WTC11 (cell line): ENCODE results near the gene MRPS23. TPM values are rescaled to one million over a fixed set of nuclear protein-coding genes. Genes with fewer than 3 reads are reported as not detected.

Experiments
- ATAC-seq: fragments of 200-7000 bp; cut with Tn5 transposase; 2 replicates; pipeline ENCODE4 v1.10.0; 2021; ENCODE audit warnings: mild to moderate bottlenecking, moderate library complexity
- CTCF ChIA-PET: fragments of 300-600 bp; sonication (Branson Sonifier 250); formaldehyde crosslinking; loops from one replicate; lab custom pipeline; 2021; ENCODE audit warnings: antibody characterized with exemption; lab: Charles Lee
- POLR2A ChIA-PET: fragments of 350-600 bp; sonication (Branson Sonifier 250); formaldehyde crosslinking; loops from one replicate; lab custom pipeline; 2021; ENCODE audit warnings: antibody characterized with exemption; lab: Charles Lee
- DNase-seq: peaks from one replicate; pipeline ENCODE4 v3.0.0; 2021; ENCODE audit warnings: low spot score
- H3K27ac Mint-ChIP-seq: 2 replicates; pipeline ENCODE4 v1.8.0; 2021; ENCODE audit warnings: mixed read lengths
- H3K27me3 Mint-ChIP-seq: 2 replicates; pipeline ENCODE4 v1.8.0; 2021; ENCODE audit warnings: low read depth, mild to moderate bottlenecking, moderate library complexity, mixed read lengths
- H3K36me3 Mint-ChIP-seq: 2 replicates; pipeline ENCODE4 v1.8.0; 2021; ENCODE audit warnings: mixed read lengths
- H3K4me1 Mint-ChIP-seq: 2 replicates; pipeline ENCODE4 v1.8.0; 2022; ENCODE audit warnings: mixed read lengths
- H3K4me3 Mint-ChIP-seq: 2 replicates; pipeline ENCODE4 v1.8.0; 2021; ENCODE audit warnings: mild to moderate bottlenecking, moderate library complexity, mixed read lengths
- H3K9me3 Mint-ChIP-seq: 2 replicates; pipeline ENCODE4 v1.8.0; 2021; ENCODE audit warnings: mixed read lengths
- EMX1 ChIP-seq: fragments of 250-450 bp; sonication (Bioruptor Pico); IDR thresholded peaks from 2 replicates; pipeline ENCODE4 v1.8.0; 2021; ENCODE audit warnings: mild to moderate bottlenecking
- FOXK1 ChIP-seq: sonication (generic); formaldehyde crosslinking; IDR thresholded peaks from 2 replicates; pipeline ENCODE4 v1.8.0; 2022; ENCODE audit warnings: mild to moderate bottlenecking, moderate library complexity, missing genetic modification reagents
- JUN ChIP-seq: sonication (generic); formaldehyde crosslinking; IDR thresholded peaks from 2 replicates; pipeline ENCODE4 v1.8.0; 2023; ENCODE audit warnings: mild to moderate bottlenecking, missing genetic modification reagents
- MYBL2 ChIP-seq: sonication (generic); formaldehyde crosslinking; IDR thresholded peaks from 2 replicates; pipeline ENCODE4 v1.8.1; 2023; ENCODE audit warnings: mild to moderate bottlenecking, moderate library complexity, missing genetic modification reagents
- NR1H2 ChIP-seq: sonication (generic); formaldehyde crosslinking; IDR thresholded peaks from 2 replicates; pipeline ENCODE4 v1.9.0; 2021; ENCODE audit warnings: mild to moderate bottlenecking, moderate library complexity, missing genetic modification reagents
- TEAD1 ChIP-seq: sonication (generic); formaldehyde crosslinking; IDR thresholded peaks from 2 replicates; pipeline ENCODE4 v1.8.0; 2022; ENCODE audit warnings: mild to moderate bottlenecking, missing genetic modification reagents
- TP53 ChIP-seq: sonication (generic); formaldehyde crosslinking; IDR thresholded peaks from 2 replicates; pipeline ENCODE4 v1.8.1; 2023; ENCODE audit warnings: mild to moderate bottlenecking, missing genetic modification reagents
- ZNF317 ChIP-seq: sonication (generic); formaldehyde crosslinking; IDR thresholded peaks from 2 replicates; pipeline ENCODE4 v1.8.1; 2023; ENCODE audit warnings: low read depth, mild to moderate bottlenecking, moderate library complexity, missing genetic modification reagents, borderline replicate concordance
- ZNF416 ChIP-seq: fragments of 250-450 bp; sonication (Bioruptor Pico); IDR thresholded peaks from 2 replicates; pipeline ENCODE4 v1.9.0; 2021; ENCODE audit warnings: mild to moderate bottlenecking, inconsistent platforms
- total RNA-seq: library from RNA; stranded (reverse); gene quantifications from 3 replicates; pipeline ENCODE4 v1.2.3, GENCODE V29; 2021
- TF ChIP-seq, protein P1 (sequence below): sonication (generic); formaldehyde crosslinking; IDR thresholded peaks from 2 replicates; pipeline ENCODE4 v1.8.1; 2023; ENCODE audit warnings: mild to moderate bottlenecking, missing genetic modification reagents
- TF ChIP-seq, protein P2 (sequence below): sonication (generic); formaldehyde crosslinking; IDR thresholded peaks from 2 replicates; pipeline ENCODE4 v1.8.1; 2022; ENCODE audit warnings: low read depth, mild to moderate bottlenecking, moderate library complexity, missing genetic modification reagents, borderline replicate concordance
- TF ChIP-seq, protein P3 (sequence below): fragments of 200-600 bp; IDR thresholded peaks from 2 replicates; pipeline ENCODE4 v1.8.0; 2022; ENCODE audit warnings: antibody characterized with exemption
- TF ChIP-seq, protein P4 (sequence below): sonication (generic); formaldehyde crosslinking; IDR thresholded peaks from 2 replicates; pipeline ENCODE4 v1.8.1; 2023; ENCODE audit warnings: mild to moderate bottlenecking, missing genetic modification reagents, moderate library complexity

The MRPS23 gene
- total RNA-seq, 1 experiment from 2014 or later, result 65.3 TPM

DNA sequence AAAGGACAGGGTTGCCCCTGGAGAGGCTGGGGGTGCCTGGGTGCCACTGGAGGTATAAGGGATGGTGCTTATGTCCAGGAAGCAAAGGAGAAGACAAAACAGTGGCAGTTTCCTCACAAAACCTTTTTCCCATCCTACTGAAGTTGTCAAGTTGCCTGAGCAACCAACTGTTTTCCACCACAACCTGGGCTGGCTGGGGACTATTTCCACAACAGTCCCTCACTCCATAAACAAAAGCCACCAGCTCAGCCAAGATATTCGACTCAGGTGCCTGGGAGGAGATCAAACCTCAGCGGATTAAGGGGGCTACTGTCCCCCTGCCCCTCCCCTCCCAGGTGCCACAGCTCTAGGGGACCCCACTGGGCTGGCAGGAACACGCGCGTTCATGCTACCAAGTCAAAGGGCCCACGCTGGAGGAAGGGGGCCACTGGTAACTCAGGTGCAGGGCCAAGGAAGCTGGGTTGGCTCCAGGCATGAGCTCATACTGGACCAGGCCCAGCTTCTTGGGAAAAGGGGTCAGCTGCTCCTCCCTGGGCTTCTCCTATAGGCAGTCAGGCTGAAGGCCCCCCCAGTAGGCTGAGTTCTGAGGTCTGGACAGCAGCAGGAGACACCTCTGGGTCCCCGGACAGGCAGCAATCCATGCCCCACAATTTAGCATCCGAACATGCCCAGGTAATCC lies 45.7 kb upstream of the MRPS23 start (continued):
- TF ChIP-seq, protein P1, sequence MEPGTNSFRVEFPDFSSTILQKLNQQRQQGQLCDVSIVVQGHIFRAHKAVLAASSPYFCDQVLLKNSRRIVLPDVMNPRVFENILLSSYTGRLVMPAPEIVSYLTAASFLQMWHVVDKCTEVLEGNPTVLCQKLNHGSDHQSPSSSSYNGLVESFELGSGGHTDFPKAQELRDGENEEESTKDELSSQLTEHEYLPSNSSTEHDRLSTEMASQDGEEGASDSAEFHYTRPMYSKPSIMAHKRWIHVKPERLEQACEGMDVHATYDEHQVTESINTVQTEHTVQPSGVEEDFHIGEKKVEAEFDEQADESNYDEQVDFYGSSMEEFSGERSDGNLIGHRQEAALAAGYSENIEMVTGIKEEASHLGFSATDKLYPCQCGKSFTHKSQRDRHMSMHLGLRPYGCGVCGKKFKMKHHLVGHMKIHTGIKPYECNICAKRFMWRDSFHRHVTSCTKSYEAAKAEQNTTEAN (CRISPR knock-in tag), result no peak
- TF ChIP-seq MYBL2 (no peak), NR1H2 (CRISPR knock-in tag) (no peak), ZNF317 (CRISPR knock-in tag) (no peak), JUN (CRISPR knock-in tag) (no peak)

DNA sequence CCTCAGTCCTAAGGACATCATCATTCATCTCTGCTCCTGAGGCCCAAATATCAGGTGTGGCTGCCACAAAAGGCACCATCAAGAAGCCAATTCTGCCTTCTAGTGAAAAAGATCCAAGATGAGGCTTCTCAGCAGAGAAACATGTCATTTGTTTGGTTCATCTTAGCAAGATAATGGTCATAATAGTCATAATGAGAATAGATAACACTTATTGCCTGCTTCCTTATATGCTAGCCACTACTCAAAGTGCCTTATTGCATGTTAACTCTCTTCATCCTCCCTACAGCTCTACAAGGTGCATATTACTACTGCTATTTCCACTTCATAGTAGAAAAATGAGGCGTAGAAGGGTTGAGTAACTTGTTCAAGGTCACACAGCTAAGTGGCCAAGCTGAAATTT lies 45.0 kb upstream of the MRPS23 start:
- H3K4me1 Mint-ChIP-seq, result peaks cover 37% of the 10 kb centered on the region
- no peak overlapping the region for H3K4me3 Mint-ChIP-seq
- no peaks in the 10 kb centered on the region for H3K36me3 Mint-ChIP-seq
- no peak overlapping the region for H3K27ac Mint-ChIP-seq
- ChIA-PET CTCF (interaction anchor here (0.8 to 1.5 kb wide), 2 partner anchors 20 to 60 kb away, joined by 3 to 4 read pairs; partner anchors contain the start of gene CUEDC1), POLR2A (interaction anchor here (0.8 kb wide), 1 partner anchor 105 kb away, joined by 4 read pairs; no protein-coding TSS in a partner anchor)
- no peaks in the 10 kb centered on the region for H3K27me3 Mint-ChIP-seq
- DNase-seq (no peak), ATAC-seq (no peak)
- no peaks in the 10 kb centered on the region for H3K9me3 Mint-ChIP-seq
- no peak for TF ChIP-seq EMX1 (CRISPR knock-in tag)
- TF ChIP-seq TEAD1, result no peak
- TF ChIP-seq, protein P2, sequence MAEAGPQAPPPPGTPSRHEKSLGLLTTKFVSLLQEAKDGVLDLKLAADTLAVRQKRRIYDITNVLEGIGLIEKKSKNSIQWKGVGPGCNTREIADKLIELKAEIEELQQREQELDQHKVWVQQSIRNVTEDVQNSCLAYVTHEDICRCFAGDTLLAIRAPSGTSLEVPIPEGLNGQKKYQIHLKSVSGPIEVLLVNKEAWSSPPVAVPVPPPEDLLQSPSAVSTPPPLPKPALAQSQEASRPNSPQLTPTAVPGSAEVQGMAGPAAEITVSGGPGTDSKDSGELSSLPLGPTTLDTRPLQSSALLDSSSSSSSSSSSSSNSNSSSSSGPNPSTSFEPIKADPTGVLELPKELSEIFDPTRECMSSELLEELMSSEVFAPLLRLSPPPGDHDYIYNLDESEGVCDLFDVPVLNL (CRISPR knock-in tag), result no peak
- TF ChIP-seq ZNF416, result no peak
- no peak for TF ChIP-seq FOXK1 (CRISPR knock-in tag)
- TF ChIP-seq TP53, result no peak
- TF ChIP-seq, all 79 proteins: peak for 0

DNA sequence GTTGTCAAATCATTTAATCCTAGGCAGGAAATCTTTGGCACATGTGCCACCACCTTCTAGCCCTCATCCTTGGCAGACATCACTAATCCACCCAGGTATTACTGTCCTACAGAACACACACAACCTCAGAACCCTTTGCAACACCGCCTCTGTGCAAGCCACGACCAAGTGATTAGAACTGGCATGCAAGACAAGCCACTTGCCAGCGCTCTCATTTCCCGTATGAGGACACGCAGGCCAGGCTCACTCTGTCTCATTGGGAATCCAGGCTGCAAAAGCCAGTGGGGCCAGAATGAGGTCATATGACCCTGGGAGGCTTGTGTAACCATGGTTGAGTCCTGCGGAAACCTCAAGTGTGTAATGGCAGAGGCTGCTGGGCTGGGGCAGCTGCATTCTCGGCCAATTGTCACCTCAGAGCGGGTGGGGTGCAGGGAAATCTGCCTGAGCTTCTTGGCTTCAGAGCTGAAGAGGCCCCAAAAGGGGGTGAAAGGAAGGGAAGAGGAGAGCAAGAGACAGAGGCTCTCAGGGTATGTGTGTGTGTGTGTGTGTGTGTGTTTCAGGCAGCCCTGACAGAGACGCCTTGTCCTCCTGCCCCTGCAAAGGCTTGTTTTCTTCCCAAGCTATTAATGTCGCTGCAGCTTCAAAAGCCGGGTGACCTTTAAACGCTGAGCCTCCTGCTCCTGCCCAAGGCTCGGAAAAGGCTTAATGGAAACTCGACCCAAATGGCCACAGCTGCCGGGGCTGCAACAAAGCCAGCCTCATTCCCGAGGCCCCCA lies 43.2 kb upstream of the MRPS23 start:
- H3K9me3 Mint-ChIP-seq, result no peaks in the 10 kb centered on the region
- POLR2A ChIA-PET, result interaction anchor here (0.5 to 1.1 kb wide), 5 partner anchors 12 to 845 kb away, joined by 3 to 6 read pairs (median 3); no protein-coding TSS in a partner anchor
- H3K36me3 Mint-ChIP-seq, result no peaks in the 10 kb centered on the region
- H3K4me1 Mint-ChIP-seq, result peaks cover 22% of the 10 kb centered on the region
- CTCF ChIA-PET, result interaction anchor here (0.6 to 2.3 kb wide), 36 partner anchors 11 to 366 kb away, joined by 3 to 50 read pairs (median 5); partner anchors contain the start of genes CUEDC1, MRPS23 and SRSF1
- DNase-seq, result peak; percentile 23
- H3K4me3 Mint-ChIP-seq, result peak overlapping the region; percentile 10; the same call in 1 of the 2 replicates
- H3K27ac Mint-ChIP-seq, result peak overlapping the region; percentile 95
- ATAC-seq, result peak; percentile 35
- TF ChIP-seq, protein P3, sequence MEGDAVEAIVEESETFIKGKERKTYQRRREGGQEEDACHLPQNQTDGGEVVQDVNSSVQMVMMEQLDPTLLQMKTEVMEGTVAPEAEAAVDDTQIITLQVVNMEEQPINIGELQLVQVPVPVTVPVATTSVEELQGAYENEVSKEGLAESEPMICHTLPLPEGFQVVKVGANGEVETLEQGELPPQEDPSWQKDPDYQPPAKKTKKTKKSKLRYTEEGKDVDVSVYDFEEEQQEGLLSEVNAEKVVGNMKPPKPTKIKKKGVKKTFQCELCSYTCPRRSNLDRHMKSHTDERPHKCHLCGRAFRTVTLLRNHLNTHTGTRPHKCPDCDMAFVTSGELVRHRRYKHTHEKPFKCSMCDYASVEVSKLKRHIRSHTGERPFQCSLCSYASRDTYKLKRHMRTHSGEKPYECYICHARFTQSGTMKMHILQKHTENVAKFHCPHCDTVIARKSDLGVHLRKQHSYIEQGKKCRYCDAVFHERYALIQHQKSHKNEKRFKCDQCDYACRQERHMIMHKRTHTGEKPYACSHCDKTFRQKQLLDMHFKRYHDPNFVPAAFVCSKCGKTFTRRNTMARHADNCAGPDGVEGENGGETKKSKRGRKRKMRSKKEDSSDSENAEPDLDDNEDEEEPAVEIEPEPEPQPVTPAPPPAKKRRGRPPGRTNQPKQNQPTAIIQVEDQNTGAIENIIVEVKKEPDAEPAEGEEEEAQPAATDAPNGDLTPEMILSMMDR, result no peak
- TF ChIP-seq, protein P4, sequence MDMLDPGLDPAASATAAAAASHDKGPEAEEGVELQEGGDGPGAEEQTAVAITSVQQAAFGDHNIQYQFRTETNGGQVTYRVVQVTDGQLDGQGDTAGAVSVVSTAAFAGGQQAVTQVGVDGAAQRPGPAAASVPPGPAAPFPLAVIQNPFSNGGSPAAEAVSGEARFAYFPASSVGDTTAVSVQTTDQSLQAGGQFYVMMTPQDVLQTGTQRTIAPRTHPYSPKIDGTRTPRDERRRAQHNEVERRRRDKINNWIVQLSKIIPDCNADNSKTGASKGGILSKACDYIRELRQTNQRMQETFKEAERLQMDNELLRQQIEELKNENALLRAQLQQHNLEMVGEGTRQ (CRISPR knock-in tag), result peak; percentile 71
- TF ChIP-seq ZNF317 (CRISPR knock-in tag), result 0 out of 2 replicates have a peak, but pooled peaks have one; percentile 54
- no peaks in the 10 kb centered on the region for H3K27me3 Mint-ChIP-seq
